Placental epithelial cell (primary cell): Measurements from ENCODE around the gene INSYN1. TPM values are rescaled to one million over a fixed set of nuclear protein-coding genes. Genes with fewer than 3 reads are reported as not detected.

ENCODE experiments used
- total RNA-seq: library from RNA; depleted of rRNA; stranded (reverse); fragments of >200 nt; gene quantifications from 2 replicates; pipeline ENCODE4 v1.2.3, GENCODE V29; 2012

Gene INSYN1
- total RNA-seq: under 0.01 and 1.6 TPM in 2 replicates

DNA sequence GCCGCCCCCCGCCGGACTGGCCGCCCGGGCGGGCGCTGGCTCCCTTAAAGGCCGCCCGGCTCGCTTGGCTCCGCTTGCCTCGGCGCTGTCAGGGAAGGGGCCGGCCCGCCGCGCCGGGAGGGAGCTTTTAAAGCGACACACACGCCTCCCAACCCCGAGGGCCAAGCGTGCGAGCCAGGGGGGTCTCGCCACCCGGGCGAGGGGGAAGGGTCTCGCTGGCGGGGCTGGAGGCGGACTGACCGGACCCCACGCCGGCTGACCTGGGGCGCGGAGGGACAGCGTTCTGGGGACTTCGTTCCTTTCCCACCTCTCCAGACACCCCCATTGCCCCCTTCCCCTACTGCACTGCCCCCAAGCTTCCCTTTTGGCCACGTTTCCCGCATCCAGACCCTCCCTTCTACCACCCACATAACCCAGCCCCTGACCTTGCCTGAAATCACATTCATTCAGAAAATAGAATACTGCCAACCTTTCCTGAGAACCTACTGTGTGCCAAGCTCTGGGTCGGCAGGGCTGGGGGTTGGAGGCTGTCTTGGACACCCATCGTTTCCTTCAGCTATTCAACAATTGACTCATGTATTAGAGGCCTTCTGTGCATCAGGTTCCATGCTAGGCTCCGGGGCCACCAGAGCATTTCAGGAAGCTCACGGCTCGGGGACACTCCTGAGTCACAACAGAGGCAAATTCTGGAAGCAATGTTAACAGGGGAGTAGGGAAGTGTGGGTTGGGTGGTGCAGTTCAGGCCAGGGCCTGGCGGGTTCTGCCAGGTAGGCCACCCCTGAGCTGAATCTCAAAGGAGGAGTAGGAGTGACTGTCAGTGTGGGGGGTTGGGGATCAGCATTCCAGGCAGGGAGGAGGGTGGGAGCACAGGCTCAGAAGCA lies at the start of gene INSYN1:
INSYN1 (minus strand) TSS at position 102 of the 881 bp plus-strand sequence. CDS start 2,221 bp downstream, outside the sequence.

Other genes with a start within 250 kb of the INSYN1 start
- 75.8 and 126 TPM in 2 replicates for gene NPTN, start 120.0 kb downstream of the INSYN1 start, total RNA-seq
- gene CD276, start 69.0 kb downstream of the INSYN1 start, total RNA-seq: 68.7 and 102 TPM in 2 replicates
- gene TBC1D21, start 120.2 kb upstream of the INSYN1 start, total RNA-seq: not detected in 2 replicates
- gene LOXL1, start 173.1 kb upstream of the INSYN1 start, total RNA-seq: 11.4 and 68.8 TPM in 2 replicates
- 8.6 and 12.0 TPM in 2 replicates for gene STOML1, start 238.9 kb upstream of the INSYN1 start, total RNA-seq
- 17.7 and 23.9 TPM in 2 replicates for gene PML, start 241.4 kb upstream of the INSYN1 start, total RNA-seq